ENCODE measurements around the gene TTLL6.
"Not testable (repeated sequence)": the region's sequence is repeated elsewhere in the genome, so short reads cannot be mapped to it uniquely, and the experiment has no call there.

Gene TTLL6

DNA sequence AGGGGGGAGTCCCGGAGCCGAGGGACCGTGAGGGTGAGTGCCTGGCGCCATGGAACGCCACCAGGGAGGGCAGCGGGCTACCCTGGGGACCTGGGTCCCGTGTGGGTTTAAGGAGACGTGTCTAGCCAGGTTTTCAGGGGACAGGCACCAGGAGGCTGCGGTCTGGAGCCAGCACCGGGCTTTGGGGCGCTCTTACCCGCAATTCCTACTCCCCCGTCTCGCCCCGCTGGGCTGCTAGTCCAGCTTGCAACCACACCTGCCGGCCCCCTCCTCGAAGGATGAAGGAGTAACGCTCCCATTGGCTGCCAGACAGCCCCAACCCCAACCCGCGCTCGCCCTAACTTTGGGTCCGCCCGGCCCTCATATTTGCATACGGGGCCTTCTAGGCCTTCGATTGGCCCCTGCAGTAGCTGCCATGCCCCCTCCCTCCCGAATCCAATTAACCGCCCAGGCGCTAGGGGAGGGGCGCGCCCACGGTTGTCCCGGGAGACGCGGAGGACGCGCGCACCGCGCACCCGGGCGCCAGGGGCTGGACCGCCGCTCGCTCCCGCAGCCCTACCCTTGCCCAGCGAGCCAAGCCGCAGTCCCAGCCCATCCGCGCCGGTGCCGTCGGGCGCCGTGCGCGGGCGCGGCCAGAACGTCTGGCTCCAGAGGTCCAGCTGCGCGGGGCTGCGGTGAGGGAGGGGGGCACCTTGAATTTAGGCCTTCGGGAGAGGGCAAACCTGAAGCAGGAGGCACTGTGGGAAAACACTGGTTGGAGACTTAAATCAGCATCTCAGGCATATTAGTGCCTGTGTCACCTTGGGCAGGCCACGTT is at the start of gene TTLL6:
TSS of gene TTLL6 (minus strand) at position 456 of the 817 bp plus-strand sequence. CDS start at position 299, 157 bp downstream.
- in situ Hi-C loops (cut with MboI; ENCODE audit: low sequenced_read_pairs) = loop anchor here (5.0 kb wide), 1 partner anchor 60 kb away; no protein-coding TSS in a partner anchor

DNA sequence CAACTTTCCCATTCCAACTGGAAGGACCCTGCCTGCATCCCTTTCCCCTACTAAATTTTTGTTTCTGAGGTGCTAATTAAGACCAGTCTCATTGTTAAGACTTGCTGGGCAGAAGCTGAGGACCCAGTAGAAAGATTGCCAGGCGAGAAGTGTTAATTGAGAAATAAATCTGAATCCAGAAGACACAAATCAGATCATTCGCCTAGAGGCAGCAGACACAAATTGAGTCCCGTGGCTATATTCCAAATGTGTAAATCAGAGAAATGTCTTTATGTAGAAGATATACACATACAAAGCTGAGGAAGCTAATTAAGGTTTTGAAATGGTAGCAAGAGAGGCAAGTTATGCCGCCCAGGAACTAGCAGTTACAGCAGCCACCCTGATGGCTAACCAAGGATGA is 43.4 kb upstream of the TTLL6 start:
- in situ Hi-C loops (cut with MboI; ENCODE audit: low sequenced_read_pairs) = no loop called here

DNA sequence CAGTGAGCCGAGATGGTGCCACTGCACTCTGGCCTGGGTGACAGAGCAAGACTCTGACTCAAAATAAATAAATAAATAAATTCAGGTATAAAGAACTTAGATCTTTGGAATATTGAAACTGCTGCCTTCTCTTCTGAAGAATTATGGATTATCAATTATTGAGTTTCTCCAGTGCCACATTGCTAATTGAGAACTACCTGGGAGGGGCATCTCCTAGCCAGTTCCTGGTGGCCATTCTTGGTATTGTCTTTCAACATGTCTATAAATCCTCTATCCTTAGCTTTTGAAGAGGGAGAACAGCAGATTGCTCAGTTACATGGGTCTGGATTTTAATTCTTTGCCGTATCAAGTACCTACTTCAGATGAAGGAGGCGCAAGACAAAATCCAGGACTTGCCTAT is 43.0 kb upstream of the TTLL6 start:
- in situ Hi-C loops (cut with MboI; ENCODE audit: low sequenced_read_pairs) = no loop called here

DNA sequence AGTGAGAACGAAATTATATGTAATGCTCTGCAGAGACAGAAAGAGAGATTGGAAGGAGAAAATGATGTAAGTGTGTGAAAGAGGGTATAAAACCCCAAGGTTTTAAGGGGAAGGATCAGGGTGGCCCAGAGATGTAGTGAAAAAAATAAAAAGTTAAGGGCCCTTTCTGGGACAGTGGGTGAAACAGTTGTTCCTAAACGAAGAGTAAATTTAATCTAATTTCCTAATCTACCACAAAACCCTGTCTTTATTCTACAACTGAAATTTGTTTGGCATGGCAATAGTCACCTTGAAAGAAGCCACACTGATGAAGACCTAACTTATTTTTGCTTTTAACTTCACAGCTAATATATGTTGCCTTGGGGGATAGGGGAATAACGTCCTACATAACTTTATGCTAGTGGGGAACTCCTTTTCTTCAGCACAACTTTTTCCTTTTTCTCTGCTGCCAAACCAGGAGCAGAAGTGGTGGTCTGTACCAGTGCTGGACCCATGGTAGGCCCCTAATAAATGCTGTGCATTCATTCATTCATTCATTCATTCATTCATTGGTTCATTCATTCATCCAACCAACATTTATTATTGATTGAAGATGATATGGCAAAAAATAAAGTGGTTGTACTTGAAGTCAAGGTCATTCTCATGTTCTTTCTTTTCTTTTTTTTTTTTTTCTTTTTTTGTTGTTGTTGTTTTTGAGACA is 39.2 kb upstream of the TTLL6 start:
- in situ Hi-C loops (cut with MboI; ENCODE audit: low sequenced_read_pairs) = no loop called here

DNA sequence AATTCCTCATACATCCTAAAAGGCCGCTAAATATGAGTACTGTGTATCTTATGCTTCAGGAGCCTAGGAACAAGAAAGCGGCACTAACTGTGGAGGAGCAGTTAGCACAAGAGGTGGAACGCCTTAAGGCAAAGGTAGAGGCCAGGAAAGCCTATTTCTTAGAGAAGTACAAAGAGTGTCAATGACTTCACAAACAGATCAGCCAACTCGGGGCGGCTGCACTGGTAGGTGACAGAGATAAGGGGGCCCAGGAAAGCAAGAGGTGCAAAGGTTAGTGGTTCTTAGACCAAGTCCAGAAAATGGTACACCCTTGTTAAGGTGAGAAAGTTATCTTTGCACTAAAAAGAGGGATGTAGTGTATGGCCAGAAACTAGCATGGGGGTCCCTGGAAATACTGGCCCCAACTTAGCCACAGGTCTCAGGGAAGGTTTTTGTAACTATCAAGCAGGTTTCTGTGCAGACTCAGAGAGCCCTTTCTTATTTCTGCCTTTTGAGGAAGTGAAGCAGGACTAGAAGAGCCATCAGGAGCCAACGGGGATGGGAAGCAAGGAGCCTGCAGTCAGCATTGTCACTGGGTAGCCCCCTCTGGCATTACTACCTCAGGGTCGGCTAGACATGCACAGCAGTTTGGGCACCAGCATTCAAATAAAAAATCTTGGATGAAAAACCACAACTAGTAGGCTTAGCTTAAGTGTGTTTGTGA is 37.9 kb upstream of the TTLL6 start:
- in situ Hi-C loops (cut with MboI; ENCODE audit: low sequenced_read_pairs) = no loop called here

DNA sequence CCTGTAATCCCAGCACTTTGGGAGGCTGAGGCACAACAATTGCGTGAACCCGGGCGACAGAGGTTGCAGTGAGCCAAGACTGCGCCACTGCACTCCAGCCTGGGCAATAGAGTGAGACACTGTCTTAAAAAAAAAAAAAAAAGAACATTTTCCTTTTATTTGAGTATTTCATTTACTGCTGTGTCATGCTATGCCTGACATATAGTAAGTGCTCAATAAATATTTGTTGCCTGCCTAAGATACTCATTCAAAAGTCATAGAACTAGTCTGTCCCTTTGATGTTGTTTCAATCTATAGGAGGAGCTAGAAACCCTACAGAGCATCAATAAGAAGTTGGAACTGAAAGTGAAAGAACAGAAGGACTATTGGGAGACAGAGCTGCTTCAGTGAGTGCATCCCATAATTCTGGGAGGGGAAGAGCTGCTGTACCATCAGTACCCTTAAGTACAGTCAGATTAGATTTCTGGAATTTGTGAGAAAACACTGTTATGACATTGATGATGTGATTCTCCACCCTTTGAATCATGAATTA is 33.8 kb upstream of the TTLL6 start:
- in situ Hi-C loops (cut with MboI; ENCODE audit: low sequenced_read_pairs) = no loop called here

DNA sequence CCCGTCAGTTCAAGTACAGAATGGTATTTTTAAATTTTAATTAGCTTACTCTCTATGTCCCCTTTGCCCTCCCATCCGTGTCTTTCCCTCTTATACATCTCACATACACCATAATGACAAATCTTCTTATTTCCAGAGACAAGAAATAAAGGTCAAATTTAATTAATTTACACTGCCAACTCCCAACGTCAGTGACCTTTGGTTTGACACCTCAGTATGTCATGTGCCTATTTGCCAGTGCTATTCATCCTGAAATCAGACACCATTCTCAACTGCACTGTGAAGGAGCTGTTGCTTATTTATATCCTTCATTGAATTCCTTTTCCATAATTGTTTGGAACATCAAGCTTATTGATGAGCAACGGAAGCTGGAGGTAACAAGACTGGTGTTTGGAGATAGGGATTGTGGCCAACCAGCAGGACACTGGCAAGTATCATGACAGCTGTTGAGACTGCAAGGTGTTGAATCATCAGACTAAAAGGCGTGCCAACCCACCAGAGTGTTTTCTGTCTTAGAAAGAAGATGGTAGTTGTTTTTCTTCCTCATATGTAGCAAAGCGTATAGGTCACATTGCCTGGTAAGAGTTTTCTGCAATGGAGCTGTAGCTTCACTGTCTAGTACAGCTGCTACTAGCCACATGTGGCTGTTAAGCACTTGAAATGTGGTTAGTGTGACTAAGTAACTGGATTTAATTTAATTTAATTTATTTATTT is 26.3 kb upstream of the TTLL6 start:
- in situ Hi-C loops (cut with MboI; ENCODE audit: low sequenced_read_pairs) = no loop called here

DNA sequence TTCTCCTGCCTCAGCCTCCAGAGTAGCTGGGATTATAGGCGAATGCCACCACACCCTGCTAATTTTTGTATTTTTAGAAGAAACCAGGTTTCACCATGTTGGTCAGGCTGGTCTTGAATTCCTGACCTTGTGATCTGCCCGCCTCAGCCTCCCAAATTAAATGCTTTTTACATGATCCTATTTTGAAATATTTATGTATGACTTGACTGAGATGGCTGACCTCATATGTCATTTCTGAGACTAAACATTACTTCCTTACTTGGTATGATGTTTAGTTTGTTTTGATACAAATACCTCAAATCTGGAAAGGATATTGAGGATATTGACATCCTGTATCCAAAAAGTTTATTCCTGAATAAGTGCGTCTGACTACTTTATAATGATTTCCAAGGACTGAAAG is 25.7 kb upstream of the TTLL6 start:
- in situ Hi-C loops (cut with MboI; ENCODE audit: low sequenced_read_pairs) = no loop called here

DNA sequence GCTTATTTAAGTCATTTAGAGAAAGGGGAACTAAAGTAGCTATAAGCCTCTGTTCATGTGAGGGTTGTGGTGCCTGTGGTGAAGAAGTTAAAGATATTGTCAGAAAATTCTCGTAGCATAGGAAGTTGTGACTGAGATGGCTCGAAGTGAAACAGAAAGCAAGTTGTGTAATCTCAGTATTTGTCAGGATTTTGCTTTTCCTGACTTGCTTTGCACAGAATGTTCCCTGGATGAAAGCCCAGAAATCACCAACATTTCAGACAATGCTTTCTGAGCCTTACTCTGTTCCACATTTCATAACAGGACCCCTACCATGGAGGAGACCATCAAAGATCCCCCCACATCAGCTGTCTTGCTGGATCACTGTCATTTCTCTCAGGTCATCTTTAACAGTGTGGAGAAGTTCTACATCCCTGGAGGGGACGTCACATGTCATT is 24.4 kb upstream of the TTLL6 start:
- in situ Hi-C loops (cut with MboI; ENCODE audit: low sequenced_read_pairs) = no loop called here

DNA sequence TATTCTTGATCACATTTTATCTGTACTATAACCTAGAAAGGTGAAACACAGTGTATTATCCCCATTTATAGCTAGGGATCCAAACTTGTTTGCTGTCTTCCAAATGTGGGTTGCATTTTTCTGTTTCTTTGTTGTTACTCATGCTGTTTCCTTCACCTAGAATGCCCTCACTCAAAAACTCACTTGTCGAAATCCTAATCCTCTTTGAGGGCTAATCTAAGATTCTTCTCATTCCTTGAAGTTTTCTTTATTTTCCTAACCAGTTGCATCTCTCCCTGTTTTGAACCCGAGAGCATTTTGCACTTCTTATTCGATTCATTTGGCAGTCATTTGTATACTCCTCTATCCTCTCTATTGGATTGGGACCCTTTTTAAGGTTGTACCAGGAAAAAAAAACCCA is 23.4 kb upstream of the TTLL6 start:
- in situ Hi-C loops (cut with MboI; ENCODE audit: low sequenced_read_pairs) = no loop called here

DNA sequence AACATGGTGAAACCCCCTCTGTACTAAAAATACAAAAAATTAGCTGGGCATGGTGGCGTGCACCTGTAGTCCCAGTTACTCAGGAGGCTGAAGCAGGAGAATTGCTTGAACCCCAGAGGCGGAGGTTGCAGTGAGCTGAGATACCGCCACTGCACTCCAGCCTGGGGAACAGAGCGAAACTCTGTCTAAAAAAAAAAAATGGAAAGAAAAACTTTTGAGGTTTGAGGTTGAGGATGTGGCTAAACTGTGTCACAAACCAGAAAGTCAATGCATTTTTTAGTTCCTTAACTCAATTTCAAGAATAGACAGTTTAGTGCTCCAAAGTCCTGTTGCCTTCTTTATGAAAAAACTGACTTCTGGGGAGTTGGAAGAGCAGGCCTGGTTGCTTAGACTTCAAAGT is 20.4 kb upstream of the TTLL6 start:
- in situ Hi-C loops (cut with MboI; ENCODE audit: low sequenced_read_pairs) = not testable (repeated sequence)

DNA sequence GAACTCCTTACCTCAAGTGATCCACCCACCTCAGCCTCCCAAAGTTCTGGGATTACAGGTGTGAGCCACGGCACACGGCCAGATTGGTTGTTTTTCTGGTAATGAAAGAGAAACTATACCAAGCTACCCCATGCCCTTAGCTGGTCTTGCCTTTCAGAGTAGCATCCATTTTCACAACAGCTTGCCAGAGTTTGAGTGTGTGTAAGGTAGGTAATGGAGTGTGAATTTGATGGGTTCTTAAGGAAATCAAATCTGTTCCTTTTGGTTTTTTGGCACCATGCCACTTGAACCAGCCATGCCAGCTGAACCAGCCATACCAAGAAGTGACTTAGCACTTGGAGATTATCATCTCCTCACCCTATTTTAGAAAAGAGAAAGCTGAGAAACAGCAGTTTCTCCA is 18.9 kb upstream of the TTLL6 start:
- in situ Hi-C loops (cut with MboI; ENCODE audit: low sequenced_read_pairs) = no loop called here

DNA sequence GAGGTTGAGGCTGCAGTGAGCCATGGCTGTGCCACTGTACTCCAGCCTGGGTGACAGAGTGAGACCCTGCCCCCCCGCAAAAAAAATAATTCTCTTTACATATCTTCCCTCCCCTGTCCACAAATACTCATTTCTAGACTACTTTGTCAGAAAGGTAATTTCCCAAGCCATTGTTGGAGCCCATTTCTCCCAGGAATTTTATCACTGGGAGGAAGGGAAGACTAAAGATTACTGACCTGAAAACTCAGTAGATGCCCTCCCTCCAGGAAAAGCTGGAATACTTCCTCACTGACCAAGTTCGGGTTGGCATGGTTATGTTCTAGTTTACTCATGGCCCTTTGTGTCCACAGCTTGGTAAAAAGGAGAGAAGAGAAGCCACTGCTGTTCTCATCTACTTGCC is 17.9 kb upstream of the TTLL6 start:
- in situ Hi-C loops (cut with MboI; ENCODE audit: low sequenced_read_pairs) = no loop called here

DNA sequence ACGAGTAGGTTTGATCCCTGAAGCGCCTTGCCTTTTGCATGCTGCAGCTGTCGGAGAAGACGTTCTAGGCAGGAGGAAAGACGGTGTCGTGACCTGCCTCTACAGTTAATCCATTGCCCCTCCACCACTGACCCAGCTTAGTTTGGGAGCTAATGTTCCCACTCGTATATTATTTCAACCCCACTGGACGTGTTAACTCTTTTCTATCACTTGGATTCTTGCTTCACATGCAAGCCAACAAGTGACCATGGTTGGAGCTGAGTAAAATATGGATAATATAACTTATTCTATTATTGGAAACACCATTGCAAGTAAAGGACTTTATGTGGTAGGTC is 14.5 kb upstream of the TTLL6 start:
- in situ Hi-C loops (cut with MboI; ENCODE audit: low sequenced_read_pairs) = no loop called here

DNA sequence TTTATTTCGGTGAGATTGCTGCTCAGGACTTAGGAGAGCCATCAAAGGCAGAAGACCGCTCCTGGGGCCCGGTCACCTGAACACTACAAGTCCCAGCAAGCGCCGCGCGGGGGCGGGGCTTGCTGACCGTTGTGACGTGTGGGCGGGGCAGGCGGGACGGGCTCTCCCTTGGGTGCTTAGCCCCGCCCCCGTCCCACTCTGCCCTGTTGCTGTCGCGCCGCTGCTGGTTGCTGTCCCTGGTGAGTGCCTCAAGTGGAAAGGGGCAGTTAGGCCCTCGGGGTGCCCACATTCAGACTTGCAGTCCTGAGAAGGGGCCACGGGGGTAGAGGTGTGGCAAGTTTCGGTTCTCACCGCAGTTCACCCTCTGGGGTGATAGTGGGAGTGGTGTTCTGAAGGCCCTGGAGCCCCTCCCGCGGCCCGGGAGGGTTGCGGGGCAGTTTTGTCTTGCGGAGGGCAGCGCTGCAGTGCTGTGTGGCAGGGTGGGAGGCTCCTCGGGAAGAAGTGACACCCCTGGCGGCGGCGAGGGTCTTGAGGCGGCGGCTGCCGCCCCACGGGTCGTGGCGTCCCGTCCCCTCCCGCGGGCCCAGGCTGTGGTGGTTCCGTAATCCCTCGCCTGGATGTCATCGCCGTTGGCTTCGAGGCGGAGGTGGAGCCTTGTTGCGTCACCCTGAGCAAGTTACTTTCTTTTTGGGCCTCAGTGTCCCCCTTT is 14.0 kb upstream of the TTLL6 start, which contains the start of gene CALCOCO2:
TSS of gene CALCOCO2 (plus strand) at position 196 of the 709 bp plus-strand sequence. CDS start 10,673 bp downstream, outside the sequence.
- in situ Hi-C loops (cut with MboI; ENCODE audit: low sequenced_read_pairs) = no loop called here

DNA sequence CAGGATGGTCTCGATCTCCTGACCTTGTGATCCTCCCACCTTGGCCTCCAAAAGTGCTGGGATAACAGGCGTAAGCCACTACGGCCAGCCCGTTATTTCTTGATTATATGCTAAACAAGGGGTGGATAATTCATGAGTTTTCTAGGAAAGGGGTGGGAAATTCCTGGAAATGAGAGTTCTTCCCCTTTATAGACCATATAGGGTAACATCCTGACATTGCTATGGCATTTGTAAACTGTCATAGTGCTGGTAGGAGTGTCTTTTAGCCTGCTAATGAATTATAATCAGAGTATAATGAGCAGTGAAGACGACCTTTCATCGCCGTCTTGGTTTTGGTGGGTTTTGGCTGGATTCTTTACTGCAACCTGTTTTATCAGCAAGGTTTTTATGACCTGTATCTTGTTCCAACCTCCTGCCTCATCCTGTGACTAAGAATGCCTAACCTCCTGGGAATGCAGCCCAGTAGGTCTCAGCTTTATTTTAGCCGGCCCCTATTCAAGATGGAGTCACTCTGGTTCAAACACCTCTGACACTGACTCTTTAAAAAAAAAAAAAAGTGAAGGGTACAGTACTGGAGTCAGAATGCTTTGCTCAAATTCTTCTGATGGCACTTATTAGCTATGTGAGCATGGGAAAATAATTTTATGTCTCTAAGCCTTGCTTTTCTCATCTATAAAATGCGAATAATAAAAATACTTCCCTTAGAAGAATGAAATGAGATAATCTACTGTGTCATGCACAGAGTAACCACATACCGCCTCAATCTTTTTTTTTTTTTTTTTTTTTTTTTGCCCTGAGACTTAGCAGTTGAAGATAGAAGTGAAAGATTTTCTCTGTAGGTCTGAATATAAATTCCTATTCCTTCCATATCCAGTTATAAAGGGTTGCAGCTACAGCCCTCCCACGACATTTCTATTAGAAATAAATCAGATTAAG is 8.7 kb upstream of the TTLL6 start:
- in situ Hi-C loops (cut with MboI; ENCODE audit: low sequenced_read_pairs) = no loop called here

DNA sequence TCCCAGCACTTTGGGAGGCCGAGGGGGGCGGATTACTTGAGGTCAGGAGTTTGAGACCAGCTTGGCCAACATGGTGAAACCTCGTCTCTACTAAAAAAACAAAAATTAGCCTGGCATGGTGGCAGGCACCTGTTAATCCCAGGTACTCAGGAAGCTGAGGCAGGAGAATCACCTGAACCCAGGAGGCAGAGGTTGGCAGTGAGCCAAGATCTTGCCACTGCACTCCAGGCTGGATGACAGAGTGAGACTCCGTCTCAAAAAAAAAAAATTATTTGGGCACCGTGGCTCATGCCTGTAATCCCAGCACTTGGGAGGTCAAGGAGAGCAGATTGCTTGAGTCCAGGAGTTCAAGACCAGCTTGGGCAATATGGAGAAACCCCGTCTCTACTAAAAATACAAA is 3.9 kb upstream of the TTLL6 start:
- in situ Hi-C loops (cut with MboI; ENCODE audit: low sequenced_read_pairs) = not testable (repeated sequence)

DNA sequence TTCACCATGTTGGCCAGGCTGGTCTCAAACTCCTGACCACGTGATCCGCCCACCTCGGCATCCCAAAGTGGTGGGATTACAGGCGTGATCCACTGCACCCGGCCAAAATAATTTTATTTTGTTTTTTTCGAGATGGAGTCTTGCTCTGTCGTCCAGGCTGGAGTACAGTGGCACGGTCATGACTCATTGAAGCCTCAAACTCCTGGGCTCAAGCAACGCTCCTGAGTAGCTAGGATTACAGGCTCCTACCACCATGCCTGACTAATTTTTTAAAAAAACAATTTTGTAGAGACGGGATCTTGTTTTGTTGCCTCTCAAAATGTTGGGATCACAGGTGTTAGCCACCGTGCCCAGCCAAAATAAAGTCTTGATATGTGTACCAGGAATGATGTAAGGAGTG is 2.4 kb upstream of the TTLL6 start:
- in situ Hi-C loops (cut with MboI; ENCODE audit: low sequenced_read_pairs) = loop anchor here (5.0 kb wide), 1 partner anchor 58 kb away; no protein-coding TSS in a partner anchor

DNA sequence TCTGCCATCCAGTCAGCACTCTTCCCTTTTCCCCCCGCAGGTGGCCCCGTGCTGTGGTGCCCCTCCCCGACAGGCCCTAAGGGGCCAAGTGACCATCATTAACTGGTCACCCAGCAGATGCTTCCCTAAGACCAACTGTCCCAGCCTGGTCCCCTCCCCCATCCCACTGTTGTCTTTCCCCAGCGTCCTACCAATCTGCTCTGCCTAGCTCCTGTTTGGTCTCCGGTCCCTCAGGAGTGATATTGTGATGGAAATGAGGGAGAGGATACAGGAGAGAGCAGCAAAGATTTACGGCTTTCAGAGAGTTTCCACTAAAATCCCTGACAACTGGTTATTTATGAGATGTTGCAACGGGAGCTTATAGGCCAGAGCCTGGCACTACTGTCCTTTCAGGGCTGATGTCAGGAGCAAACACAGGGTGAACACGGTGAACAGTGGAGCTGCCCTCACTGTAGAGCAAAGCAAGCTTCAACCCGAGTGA is 1.4 kb upstream of the TTLL6 start:
- in situ Hi-C loops (cut with MboI; ENCODE audit: low sequenced_read_pairs) = loop anchor here (5.0 kb wide), 1 partner anchor 59 kb away; no protein-coding TSS in a partner anchor

All from HL-60/S4 treated with retinoic acid at 250 ng/mL for 4 days and 3 days (cell line).